Measurements from ENCODE around the gene EPN2. TPM values are rescaled to one million over a fixed set of nuclear protein-coding genes. Genes with fewer than 3 reads are reported as not detected.

The EPN2 gene
- total RNA-seq, 1 donor from 2014 or later, result 14.2 TPM

DNA sequence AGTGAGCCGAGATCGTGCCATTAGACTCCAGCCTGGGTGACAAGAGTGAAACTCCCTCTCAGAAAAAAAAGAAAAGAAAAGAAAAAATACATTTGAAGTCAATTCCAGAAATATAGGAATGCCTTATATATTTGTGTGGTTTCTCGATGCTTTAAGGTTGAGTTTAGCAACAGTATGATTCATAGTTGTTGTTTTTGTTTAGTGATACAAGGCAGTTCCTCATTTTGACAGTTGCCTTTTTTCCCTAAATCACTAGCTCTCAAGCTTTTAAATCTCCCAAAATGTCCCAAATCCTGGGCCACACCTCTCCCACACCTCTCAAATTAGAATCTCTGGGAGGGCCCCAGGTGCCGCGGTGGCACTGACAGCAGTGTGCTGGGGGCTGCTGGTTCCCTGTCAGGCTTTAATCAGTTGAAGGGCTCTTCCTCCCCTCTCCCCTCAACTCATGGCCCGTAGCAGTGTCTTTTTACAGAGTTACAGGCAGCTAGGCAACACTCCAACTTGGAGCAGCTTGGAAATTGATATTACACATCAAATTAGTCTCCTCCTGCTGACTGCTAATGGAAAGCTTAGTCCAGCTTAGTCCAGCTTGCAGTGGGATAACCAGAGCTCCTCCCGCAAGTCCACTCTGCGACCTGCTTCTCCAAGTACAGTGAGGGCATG, 58.4 kb downstream of the EPN2 start:
- no peak for DNase-seq (ENCODE audit: low read depth)
- TF ChIP-seq, protein P1, sequence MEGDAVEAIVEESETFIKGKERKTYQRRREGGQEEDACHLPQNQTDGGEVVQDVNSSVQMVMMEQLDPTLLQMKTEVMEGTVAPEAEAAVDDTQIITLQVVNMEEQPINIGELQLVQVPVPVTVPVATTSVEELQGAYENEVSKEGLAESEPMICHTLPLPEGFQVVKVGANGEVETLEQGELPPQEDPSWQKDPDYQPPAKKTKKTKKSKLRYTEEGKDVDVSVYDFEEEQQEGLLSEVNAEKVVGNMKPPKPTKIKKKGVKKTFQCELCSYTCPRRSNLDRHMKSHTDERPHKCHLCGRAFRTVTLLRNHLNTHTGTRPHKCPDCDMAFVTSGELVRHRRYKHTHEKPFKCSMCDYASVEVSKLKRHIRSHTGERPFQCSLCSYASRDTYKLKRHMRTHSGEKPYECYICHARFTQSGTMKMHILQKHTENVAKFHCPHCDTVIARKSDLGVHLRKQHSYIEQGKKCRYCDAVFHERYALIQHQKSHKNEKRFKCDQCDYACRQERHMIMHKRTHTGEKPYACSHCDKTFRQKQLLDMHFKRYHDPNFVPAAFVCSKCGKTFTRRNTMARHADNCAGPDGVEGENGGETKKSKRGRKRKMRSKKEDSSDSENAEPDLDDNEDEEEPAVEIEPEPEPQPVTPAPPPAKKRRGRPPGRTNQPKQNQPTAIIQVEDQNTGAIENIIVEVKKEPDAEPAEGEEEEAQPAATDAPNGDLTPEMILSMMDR (conservative IDR thresholded peaks at IDR 0.05; ENCODE audit: low read depth, low read length), result no peak

GRCh38 chr17:19296786-19297778, 59.9 kb downstream of the EPN2 start:
- no peak overlapping the region for H3K4me3 ChIP-seq (ENCODE audit: low read depth, low read length)
- no peak for DNase-seq (ENCODE audit: low read depth)
- TF ChIP-seq, protein P1 (conservative IDR thresholded peaks at IDR 0.05; ENCODE audit: low read depth, low read length), result no peak

More for the DNA sequence above, 58.4 kb downstream of the EPN2 start:
- H3K4me3 ChIP-seq (ENCODE audit: low read depth, low read length), result no peak overlapping the region

GRCh38 chr17:19298569-19299213, 61.5 kb downstream of the EPN2 start:
- H3K4me3 ChIP-seq (ENCODE audit: low read depth, low read length), result no peak overlapping the region
- TF ChIP-seq, protein P1 (conservative IDR thresholded peaks at IDR 0.05; ENCODE audit: low read depth, low read length), result no peak
- DNase-seq (ENCODE audit: low read depth), result no peak

- TF ChIP-seq, protein P1 (conservative IDR thresholded peaks at IDR 0.05; ENCODE audit: low read depth, low read length), result no peak
- DNase-seq (ENCODE audit: low read depth), result no peak
- no peak overlapping the region for H3K4me3 ChIP-seq (ENCODE audit: low read depth, low read length)
These were observed 62.1 kb downstream of the EPN2 start for GRCh38 chr17:19299214-19299747.

- no peak overlapping the region for H3K4me3 ChIP-seq (ENCODE audit: low read depth, low read length)
- DNase-seq (ENCODE audit: low read depth), result no peak
- TF ChIP-seq, protein P1 (conservative IDR thresholded peaks at IDR 0.05; ENCODE audit: low read depth, low read length), result no peak
These were observed 62.7 kb downstream of the EPN2 start for GRCh38 chr17:19299866-19300265.

DNA sequence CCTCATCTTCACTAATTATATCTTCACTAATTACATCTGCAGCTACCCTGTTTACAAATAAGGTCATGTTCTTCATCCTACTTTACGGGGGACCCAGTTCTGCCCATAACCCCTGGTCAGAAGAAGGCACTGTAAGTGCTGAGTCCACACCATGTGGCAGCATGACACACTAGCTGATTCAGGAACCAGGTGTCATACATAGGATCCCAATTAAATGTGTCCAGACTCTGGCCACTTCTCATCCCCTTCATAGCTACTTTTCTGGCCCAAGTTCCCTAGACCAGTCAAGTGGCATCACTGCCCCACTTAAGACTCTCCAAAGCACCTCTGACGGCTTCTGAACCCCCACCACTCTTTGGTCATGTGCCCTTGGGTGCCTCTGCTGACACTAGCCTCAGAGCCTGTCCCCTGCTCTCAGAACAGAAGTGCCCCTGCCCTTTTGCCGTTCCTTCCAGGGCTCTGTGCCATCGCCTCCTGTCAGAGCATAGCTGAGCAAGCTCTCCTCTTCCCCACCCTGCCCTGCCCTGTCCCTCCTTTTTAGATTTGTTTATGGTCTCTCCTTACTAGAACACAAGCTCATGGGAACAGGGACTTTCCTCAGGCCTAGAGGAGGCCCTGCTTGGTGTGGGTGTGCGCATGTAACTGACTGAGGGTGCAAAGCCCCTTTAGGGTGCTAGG, 64.2 kb downstream of the EPN2 start:
- no peak overlapping the region for H3K4me3 ChIP-seq (ENCODE audit: low read depth, low read length)
- TF ChIP-seq, protein P1 (conservative IDR thresholded peaks at IDR 0.05; ENCODE audit: low read depth, low read length), result no peak
- no peak for DNase-seq (ENCODE audit: low read depth)

Measured in epithelial cell of proximal tubule (primary cell).